Transverse colon (tissue), 4 donors: ENCODE data around the gene MB21D2. TPM values are rescaled to one million over a fixed set of nuclear protein-coding genes. Genes with fewer than 3 reads are reported as not detected.
A peak's percentile ranks its signal among the peaks of the same experiment; 100 is the strongest.

Experiments
- DNase-seq: peaks from one replicate; pipeline ENCODE4 v3.0.0-alpha.2; 2019
- H3K27ac ChIP-seq, 4 donors: fragments of 200-600 bp; sonication (generic); 2 replicates each; pipeline ENCODE4 v1.5.1; 2016 to 2018; ENCODE audit warnings: inconsistent platforms in 4 of 4
- H3K27me3 ChIP-seq: fragments of 200-600 bp; sonication (generic); 2 replicates; pipeline ENCODE4 v1.5.1; 2017; ENCODE audit warnings: inconsistent platforms
- H3K36me3 ChIP-seq, 4 donors: fragments of 200-600 bp; sonication (generic); 2 replicates each; pipeline ENCODE4 v1.5.1; 2017 to 2019; ENCODE audit warnings: inconsistent platforms in 4 of 4
- H3K4me1 ChIP-seq, 4 donors: fragments of 200-600 bp; sonication (generic); 2 replicates each; pipeline ENCODE4 v1.5.1; 2017 to 2020; ENCODE audit warnings: inconsistent platforms in 4 of 4
- H3K4me3 ChIP-seq, 4 donors: fragments of 200-600 bp; sonication (generic); 1 replicate in 1 of 4; 2 replicates in 3 of 4; pipeline versions ENCODE4 v1.5.1 to v1.6.1; 2017 to 2019; ENCODE audit warnings: inconsistent platforms in 4 of 4
- H3K9me3 ChIP-seq, 2 donors: fragments of 200-600 bp; sonication (generic); 2 replicates each; pipeline ENCODE4 v1.5.1; 2017 to 2019; ENCODE audit warnings: inconsistent platforms in 2 of 2
- CTCF ChIP-seq, 5 experiments: fragments of 200-600 bp in 3 of 5; fragments of 450-650 bp in 2 of 5; sonication (generic) in 3 of 5; IDR thresholded peaks; 1 replicate in 2 of 5; 2 replicates in 3 of 5; pipeline ENCODE4 v1.5.1; 2016 to 2017; ENCODE audit warnings: antibody characterized with exemption in 5 of 5, inconsistent platforms in 3 of 5, mild to moderate bottlenecking in 2 of 5, moderate library complexity in 1 of 5
- EP300 ChIP-seq: sonication (generic); formaldehyde crosslinking; IDR thresholded peaks from one replicate; pipeline ENCODE4 v1.6.1; 2017; ENCODE audit warnings: antibody characterized with exemption, low read depth
- POLR2A ChIP-seq: fragments of 450-650 bp; IDR thresholded peaks from one replicate; pipeline ENCODE4 v1.6.1; 2016; ENCODE audit warnings: antibody characterized with exemption, mild to moderate bottlenecking, moderate library complexity
- POLR2AphosphoS5 ChIP-seq, 3 donors: sonication (generic); formaldehyde crosslinking; IDR thresholded peaks; one replicate each; pipeline ENCODE4 v1.6.1; 2016; ENCODE audit warnings: antibody characterized with exemption in 3 of 3
- WGBS, 2 donors: methylation state at CpG; one replicate each; pipeline ENCODE4 v1.1.5; 2018; ENCODE audit warnings: low coverage in 1 of 2; 5-methylcytosine and 5-hydroxymethylcytosine counted together
- in situ Hi-C, 4 donors: fragments of 200-750 bp; cut with MboI; loops; one replicate each; pipeline versions ENCODE4 v1.15.0 to v1.15.1; 2017; ENCODE audit warnings: low sequenced_read_pairs in 3 of 4, low pct_ligation_motif_present in 1 of 4, low pct_unique_long_range_greater_than_20kb in 1 of 4
- intact Hi-C: fragments of 100-400 bp; cut with DNase I; formaldehyde crosslinking; loops from one replicate; pipeline ENCODE4 v1.15.1; 2023; ENCODE audit warnings: low total_unique reads
- total RNA-seq, 4 donors: library from RNA; depleted of rRNA; stranded (reverse); fragments of >200 nt; gene quantifications; one replicate each; pipeline ENCODE4 v1.1.0, GENCODE V29; 2016

The MB21D2 gene
- total RNA-seq, 4 donors from 2014 or later = 1.5 to 8.4 (median 4.2) TPM

- DNase-seq = no peak
- WGBS, 2 donors = 73 to 80% methylated on average over 7 of the region's 7 CpGs
- Histone ChIP-seq H3K27me3 (no peaks in the 10 kb centered on the region), H3K4me3 (no peak overlapping the region), H3K27ac (peak overlapping the region in 1 of 4 donors; percentile 67), H3K4me1 (peaks cover 0 to 17% (median 11%) of the 10 kb centered on the region in 4 donors), H3K9me3 (no peaks in the 10 kb centered on the region), H3K36me3 (no peaks in the 10 kb centered on the region)
- TF ChIP-seq CTCF (IDR thresholded peaks at IDR 0.05) (no peak), POLR2AphosphoS5 (IDR thresholded peaks at IDR 0.05) (no peak), EP300 (no peak), POLR2A (no peak)
- in situ Hi-C loops (no loop called here), intact Hi-C loops (no loop called here)
Observed at GRCh38 chr3:192830291-192831110, 87.2 kb downstream of the MB21D2 start.

GRCh38 chr3:192827863-192828594 lies 89.6 kb downstream of the MB21D2 start:
- in situ Hi-C loops (loop anchor here in 1 of 4 donors (10.0 kb wide), 1 partner anchor 747 kb away; no protein-coding TSS in a partner anchor), intact Hi-C loops (no loop called here)
- WGBS, 2 donors = 96 to 100% methylated on average over 1 to 7 of the region's 7 CpGs
- Histone ChIP-seq H3K4me3 (no peak overlapping the region), H3K36me3 (no peaks in the 10 kb centered on the region), H3K4me1 (peaks cover 0 to 21% (median 12%) of the 10 kb centered on the region in 4 donors), H3K9me3 (no peaks in the 10 kb centered on the region), H3K27me3 (no peaks in the 10 kb centered on the region), H3K27ac (no peak overlapping the region)
- DNase-seq = no peak
- TF ChIP-seq EP300 = no peak
- TF ChIP-seq CTCF (IDR thresholded peaks at IDR 0.05) = no peak
- TF ChIP-seq POLR2AphosphoS5 (IDR thresholded peaks at IDR 0.05) = no peak
- TF ChIP-seq POLR2A = no peak

GRCh38 chr3:192827208-192827607 lies 90.4 kb downstream of the MB21D2 start:
- H3K36me3 ChIP-seq = no peaks in the 10 kb centered on the region
- peaks cover 0 to 18% (median 8%) of the 10 kb centered on the region in 4 donors for H3K4me1 ChIP-seq
- TF ChIP-seq POLR2A (no peak), CTCF (IDR thresholded peaks at IDR 0.05) (no peak), POLR2AphosphoS5 (IDR thresholded peaks at IDR 0.05) (no peak), EP300 (no peak)
- no peak for DNase-seq
- H3K27me3 ChIP-seq = no peaks in the 10 kb centered on the region
- 66% methylated on average over 4 of the region's 4 CpGs; no CpG with 5 or more reads in 1 of the 2 donors for WGBS, 2 donors
- intact Hi-C loops = no loop called here
- H3K9me3 ChIP-seq = no peaks in the 10 kb centered on the region
- in situ Hi-C loops = loop anchor here in 1 of 4 donors (10.0 kb wide), 1 partner anchor 748 kb away; no protein-coding TSS in a partner anchor
- H3K4me3 ChIP-seq = no peak overlapping the region
- no peak overlapping the region for H3K27ac ChIP-seq

- 45 to 56% methylated on average over 2 to 4 of the region's 4 CpGs for WGBS, 2 donors
- Histone ChIP-seq H3K27me3 (no peaks in the 10 kb centered on the region), H3K4me3 (no peak overlapping the region), H3K4me1 (peaks cover 0 to 17% (median 8%) of the 10 kb centered on the region in 4 donors), H3K27ac (no peak overlapping the region), H3K9me3 (no peaks in the 10 kb centered on the region), H3K36me3 (no peaks in the 10 kb centered on the region)
- intact Hi-C loops = no loop called here
- no peak for DNase-seq
- in situ Hi-C loops = loop anchor here in 1 of 4 donors (10.0 kb wide), 1 partner anchor 748 kb away; no protein-coding TSS in a partner anchor
- no peak for TF ChIP-seq POLR2A
- no peak for TF ChIP-seq CTCF (IDR thresholded peaks at IDR 0.05)
- TF ChIP-seq EP300 = no peak
- TF ChIP-seq POLR2AphosphoS5 (IDR thresholded peaks at IDR 0.05) = no peak
Observed at GRCh38 chr3:192826214-192827006, 91.2 kb downstream of the MB21D2 start.
